Hepatocyte (in vitro differentiated cells): ENCODE data around the gene CERK.

Experiments
- CTCF ChIP-seq: fragments of 200-600 bp; sonication (generic); IDR thresholded peaks from 2 replicates; pipeline ENCODE4 v1.5.1; 2016; ENCODE audit warnings: antibody characterized with exemption, mild to moderate bottlenecking; ENCODE audit not compliant: poor library complexity
- EZH2 ChIP-seq: fragments of 200-600 bp; sonication (generic); IDR thresholded peaks from 2 replicates; pipeline ENCODE4 v1.6.1; 2016; ENCODE audit warnings: antibody characterized with exemption, mild to moderate bottlenecking, borderline replicate concordance
- EZH2phosphoT487 ChIP-seq: fragments of 200-600 bp; sonication (generic); IDR thresholded peaks from one replicate; pipeline ENCODE4 v1.6.1; 2018; ENCODE audit warnings: antibody characterized with exemption, mild to moderate bottlenecking, low read depth, moderate library complexity; ENCODE audit not compliant: unreplicated experiment, severe bottlenecking

DNA sequence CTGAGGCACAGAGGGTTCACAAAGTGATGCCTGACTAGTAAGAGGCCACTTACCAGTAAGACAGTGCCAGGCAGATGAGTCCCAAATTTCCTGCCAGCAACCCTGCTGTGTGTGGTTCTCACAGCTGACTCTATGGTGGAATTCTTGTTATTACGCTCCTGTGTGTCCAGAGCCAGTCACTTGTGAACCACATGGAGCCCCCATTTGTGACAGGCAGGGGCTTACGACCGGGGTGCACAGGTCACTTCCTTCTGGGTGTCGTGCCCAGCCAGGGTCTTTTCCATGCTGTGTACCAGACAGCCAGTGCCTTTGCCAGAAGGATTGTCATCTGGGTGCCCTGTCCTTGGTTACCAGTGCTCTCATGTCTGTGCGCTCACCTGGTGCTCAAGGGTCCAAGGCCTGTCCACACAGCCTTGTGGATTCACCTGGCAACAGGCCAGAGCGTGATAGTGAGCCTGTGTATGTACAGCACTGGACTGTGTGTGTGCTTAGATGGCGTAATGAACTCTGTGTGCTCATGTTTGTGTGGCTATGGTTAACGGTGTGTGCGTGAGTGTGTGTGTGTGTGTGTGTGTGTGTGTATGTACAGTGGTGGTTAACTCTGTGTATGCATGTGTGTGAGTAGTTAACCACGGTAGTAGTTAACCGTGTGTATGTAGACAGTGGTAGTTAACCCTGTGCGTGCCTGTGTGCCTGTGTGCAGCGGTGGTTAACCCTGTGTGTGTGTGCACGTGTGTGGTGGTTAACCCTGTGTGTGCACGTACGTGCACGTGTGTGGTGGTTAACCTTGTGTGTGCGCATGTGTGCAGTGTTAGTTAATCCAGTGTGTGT lies 99.2 kb downstream of the CERK start:
- TF ChIP-seq CTCF = no peak
- TF ChIP-seq EZH2 = no peak
- TF ChIP-seq EZH2phosphoT487 = no peak
